Keratinocyte (primary cell): Measurements from ENCODE around the gene FTSJ1.

Source experiments
- EZH2 ChIP-seq: IDR thresholded peaks from one replicate; pipeline ENCODE4 v1.6.1; 2012; ENCODE audit warnings: inconsistent platforms, mild to moderate bottlenecking, low read length, moderate library complexity
- TF ChIP-seq, protein P1 (sequence below), 3 experiments: IDR thresholded peaks in 1 of 3; conservative IDR thresholded peaks in 1 of 3; optimal IDR thresholded peaks in 1 of 3; 2 replicates in 2 of 3; 3 replicates in 1 of 3; pipeline versions ENCODE3 to v1.5.1; 2011; ENCODE audit warnings: low read length in 3 of 3, mild to moderate bottlenecking in 3 of 3, moderate library complexity in 2 of 3, control low read depth in 1 of 3, inconsistent platforms in 1 of 3; ENCODE audit not compliant: insufficient read depth in 2 of 3; ENCODE audit errors: extremely low read depth in 1 of 3

DNA sequence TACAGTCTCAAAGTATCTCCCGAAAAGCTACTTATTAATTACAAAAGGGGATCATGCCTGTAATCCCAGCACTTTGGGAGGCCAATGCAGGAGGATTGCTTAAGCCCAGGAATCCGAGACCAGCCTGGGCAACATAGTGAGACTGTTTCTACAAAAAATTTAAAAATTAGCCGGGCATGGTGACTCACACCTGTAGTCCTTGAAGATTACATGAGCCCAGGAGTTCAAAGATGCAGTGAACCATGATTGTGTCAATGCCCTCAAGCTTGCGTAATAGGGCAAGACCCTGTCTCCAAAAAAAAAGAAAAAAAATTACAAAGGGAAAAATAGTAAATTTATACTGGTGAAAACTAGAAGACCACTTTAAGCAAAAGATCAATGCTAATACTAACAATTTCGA, 29.5 kb downstream of the FTSJ1 start:
- TF ChIP-seq, protein P1, sequence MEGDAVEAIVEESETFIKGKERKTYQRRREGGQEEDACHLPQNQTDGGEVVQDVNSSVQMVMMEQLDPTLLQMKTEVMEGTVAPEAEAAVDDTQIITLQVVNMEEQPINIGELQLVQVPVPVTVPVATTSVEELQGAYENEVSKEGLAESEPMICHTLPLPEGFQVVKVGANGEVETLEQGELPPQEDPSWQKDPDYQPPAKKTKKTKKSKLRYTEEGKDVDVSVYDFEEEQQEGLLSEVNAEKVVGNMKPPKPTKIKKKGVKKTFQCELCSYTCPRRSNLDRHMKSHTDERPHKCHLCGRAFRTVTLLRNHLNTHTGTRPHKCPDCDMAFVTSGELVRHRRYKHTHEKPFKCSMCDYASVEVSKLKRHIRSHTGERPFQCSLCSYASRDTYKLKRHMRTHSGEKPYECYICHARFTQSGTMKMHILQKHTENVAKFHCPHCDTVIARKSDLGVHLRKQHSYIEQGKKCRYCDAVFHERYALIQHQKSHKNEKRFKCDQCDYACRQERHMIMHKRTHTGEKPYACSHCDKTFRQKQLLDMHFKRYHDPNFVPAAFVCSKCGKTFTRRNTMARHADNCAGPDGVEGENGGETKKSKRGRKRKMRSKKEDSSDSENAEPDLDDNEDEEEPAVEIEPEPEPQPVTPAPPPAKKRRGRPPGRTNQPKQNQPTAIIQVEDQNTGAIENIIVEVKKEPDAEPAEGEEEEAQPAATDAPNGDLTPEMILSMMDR (optimal IDR thresholded peaks at IDR 0.05 in 1 of 3, IDR thresholded peaks at IDR 0.05 in 1 of 3, conservative IDR thresholded peaks at IDR 0.05 in 1 of 3; ENCODE audit: extremely low read depth in 1 of 3, insufficient read depth in 2 of 3, low read length in 3 of 3): no peak
- no peak for TF ChIP-seq EZH2
